ENCODE measurements around the gene CERS6. TPM values are rescaled to one million over a fixed set of nuclear protein-coding genes. Genes with fewer than 3 reads are reported as not detected.

CERS6 gene
- total and polyA plus RNA-seq, 2 experiments from 2014 or later: 7.4 to 35.0 TPM

GRCh38 chr2:168574856-168575630 lies 119.0 kb downstream of the CERS6 start:
- H3K4me3 ChIP-seq: no peak overlapping the region
- no peak overlapping the region for H3K4me3 Mint-ChIP-seq
- H2AFZ ChIP-seq: no peak overlapping the region
- no peak for TF ChIP-seq STAT1 (IDR thresholded peaks at IDR 0.05; ENCODE audit: unreplicated experiment)
- no peak for TF ChIP-seq POLR2AphosphoS5 (IDR thresholded peaks at IDR 0.05; ENCODE audit: low read depth)
- no peak for TF ChIP-seq EZH2 (IDR thresholded peaks at IDR 0.05; ENCODE audit: low read depth, unreplicated experiment)
- TF ChIP-seq NANOG (IDR thresholded peaks at IDR 0.05; ENCODE audit: borderline replicate concordance): no peak
- TF ChIP-seq REST (IDR thresholded peaks at IDR 0.05; ENCODE audit: unreplicated experiment): no peak
- no peak for TF ChIP-seq ZNF462 (CRISPR knock-in tag; IDR thresholded peaks at IDR 0.05)
- no peak for TF ChIP-seq ETS1 (IDR thresholded peaks at IDR 0.05)
- no peak for TF ChIP-seq CTCF (conservative IDR thresholded peaks at IDR 0.05; ENCODE audit: low read depth in 2 of 2)
- TF ChIP-seq EZH2phosphoT487 (IDR thresholded peaks at IDR 0.05; ENCODE audit: unreplicated experiment): no peak
- no peak for TF ChIP-seq JUNB (IDR thresholded peaks at IDR 0.05; ENCODE audit: unreplicated experiment)
- no peak for TF ChIP-seq CREB1 (CRISPR knock-in tag; IDR thresholded peaks at IDR 0.05; ENCODE audit: low read depth)
- no peak for TF ChIP-seq ZNF114 (CRISPR knock-in tag; IDR thresholded peaks at IDR 0.05)
- no peak for TF ChIP-seq ZNF331 (CRISPR knock-in tag; IDR thresholded peaks at IDR 0.05; ENCODE audit: low read depth)
- H3K4me2 ChIP-seq: no peak overlapping the region
- H3K4me1 Mint-ChIP-seq: peaks cover 23% of the 10 kb centered on the region
- H3K36me3 ChIP-seq (ENCODE audit: insufficient read depth): no peaks in the 10 kb centered on the region
- no peaks in the 10 kb centered on the region; the same call in 1 of the 2 replicates for H4K20me1 ChIP-seq (replicated peaks; ENCODE audit: insufficient read depth)
- peaks cover 3% of the 10 kb centered on the region; the same call in 1 of the 2 replicates for H3K9me2 ChIP-seq (ENCODE audit: insufficient read depth)
- H3K4me1 ChIP-seq (ENCODE audit: insufficient read depth): peaks cover 17% of the 10 kb centered on the region
- ATAC-seq: peak; percentile 66
- H3K9me3 Mint-ChIP-seq: no peaks in the 10 kb centered on the region
- H3K79me2 ChIP-seq (replicated peaks; ENCODE audit: insufficient read depth): peaks cover 18% of the 10 kb centered on the region
- DNase-seq (ENCODE audit: low spot score): no peak
- no peak overlapping the region for H3K27ac Mint-ChIP-seq
- no peaks in the 10 kb centered on the region for H3K36me3 Mint-ChIP-seq (ENCODE audit: low read depth)
- no peaks in the 10 kb centered on the region for H3K27me3 ChIP-seq (ENCODE audit: insufficient read depth)
- no peak overlapping the region for H3K27ac ChIP-seq (ENCODE audit: low read depth)
- H3F3A ChIP-seq (replicated peaks; ENCODE audit: low read depth): no peaks in the 10 kb centered on the region
- no peaks in the 10 kb centered on the region for H3K27me3 Mint-ChIP-seq (ENCODE audit: insufficient read depth, low read depth, poor library complexity)
